ENCODE data around the gene HDAC4. TPM values are rescaled to one million over a fixed set of nuclear protein-coding genes. Genes with fewer than 3 reads are reported as not detected.

Gene HDAC4
- total and polyA plus RNA-seq, 10 of the 15 experiments (the other 5 are each of a cell fraction or from before 2014, with no cell fraction given) = 0.22 to 15.7 (median 4.8) TPM

GRCh38 chr2:238999291-238999741, 401.5 kb downstream of the HDAC4 start (continued):
- no peak for TF ChIP-seq CUX1 (IDR thresholded peaks at IDR 0.05; ENCODE audit: insufficient replicate concordance, low read depth, low read length)
- no peak for TF ChIP-seq ZNF592 (IDR thresholded peaks at IDR 0.05)
- TF ChIP-seq E2F8 (IDR thresholded peaks at IDR 0.05; ENCODE audit: low read depth, partially characterized antibody) = no peak
- TF ChIP-seq CBX5 (IDR thresholded peaks at IDR 0.05; ENCODE audit: low read depth) = no peak
- no peak for TF ChIP-seq HDAC2 (IDR thresholded peaks at IDR 0.05)
- no peak for TF ChIP-seq SREBF2 (IDR thresholded peaks at IDR 0.05; ENCODE audit: low read length)
- no peak for TF ChIP-seq HDGF (IDR thresholded peaks at IDR 0.05)
- no peak for TF ChIP-seq DPF2 (IDR thresholded peaks at IDR 0.05)
- TF ChIP-seq ETV6 (conservative IDR thresholded peaks at IDR 0.05 in 1 of 2, IDR thresholded peaks at IDR 0.05 in 1 of 2; ENCODE audit: borderline replicate concordance in 1 of 2, low read depth in 1 of 2) = no peak
- no peak for TF ChIP-seq ATF3 (IDR thresholded peaks at IDR 0.05; ENCODE audit: borderline replicate concordance, extremely low read depth, low read depth, low read length)
- no peak for TF ChIP-seq HDAC6 (IDR thresholded peaks at IDR 0.05; ENCODE audit: unreplicated experiment)
- no peak for TF ChIP-seq HSF1 (IDR thresholded peaks at IDR 0.05; ENCODE audit: low read depth, low read length)

Measured in GM12878 (cell line).